ENCODE results near the gene NCK1. TPM values are rescaled to one million over a fixed set of nuclear protein-coding genes. Genes with fewer than 3 reads are reported as not detected.

NCK1 gene
- total RNA-seq, 1 donor from 2014 or later = 43.7 TPM

- Histone ChIP-seq H3K4me2 (ENCODE audit: low read length) (no peak overlapping the region), H3K4me1 (ENCODE audit: insufficient read depth, low read length) (no peaks in the 10 kb centered on the region), H3K9me3 (ENCODE audit: insufficient read depth, low read depth, low read length) (no peaks in the 10 kb centered on the region), H3K79me2 (ENCODE audit: insufficient read depth, low read length) (peaks cover 33% of the 10 kb centered on the region), H3K27ac (ENCODE audit: low read depth, low read length) (no peak overlapping the region), H2AFZ (ENCODE audit: low read depth, low read length) (no peak overlapping the region), H3K9ac (ENCODE audit: low read length) (no peak overlapping the region), H3K4me3 (ENCODE audit: insufficient read depth, low read depth, low read length) (no peak overlapping the region), H3K36me3 (ENCODE audit: insufficient read depth, low read length) (peaks cover 5% of the 10 kb centered on the region), H4K20me1 (ENCODE audit: insufficient read depth, low read length) (peaks cover 23% of the 10 kb centered on the region), H3K27me3 (ENCODE audit: insufficient read depth, low read length) (no peaks in the 10 kb centered on the region)
- Mint-ChIP-seq H3K27ac (ENCODE audit: unreplicated experiment) (no peak overlapping the region), H3K36me3 (ENCODE audit: low read depth, unreplicated experiment) (peaks cover 3% of the 10 kb centered on the region), H3K4me1 (ENCODE audit: low read depth, unreplicated experiment) (peaks cover 4% of the 10 kb centered on the region), H3K4me3 (ENCODE audit: unreplicated experiment) (no peak overlapping the region), H3K9me3 (ENCODE audit: unreplicated experiment) (peaks cover 3% of the 10 kb centered on the region), H3K27me3 (ENCODE audit: low read depth, unreplicated experiment) (no peaks in the 10 kb centered on the region)
- TF ChIP-seq CTCF (IDR thresholded peaks at IDR 0.05; ENCODE audit: insufficient read depth, low read depth, low read length) = no peak
- no peak for TF ChIP-seq EZH2 (IDR thresholded peaks at IDR 0.05; ENCODE audit: insufficient read depth, low read length)
- DNase-seq (ENCODE audit: low read depth) (no peak), FAIRE-seq (no peak)
Measured at GRCh38 chr3:136925425-136926190, 63.6 kb downstream of the NCK1 start.

GRCh38 chr3:136928240-136928639 lies 66.2 kb downstream of the NCK1 start:
- Histone ChIP-seq H3K9ac (ENCODE audit: low read length) (no peak overlapping the region), H4K20me1 (ENCODE audit: insufficient read depth, low read length) (peaks cover 22% of the 10 kb centered on the region), H3K4me1 (ENCODE audit: insufficient read depth, low read length) (no peaks in the 10 kb centered on the region), H3K79me2 (ENCODE audit: insufficient read depth, low read length) (peaks cover 24% of the 10 kb centered on the region), H2AFZ (ENCODE audit: low read depth, low read length) (no peak overlapping the region), H3K27ac (ENCODE audit: low read depth, low read length) (no peak overlapping the region), H3K9me3 (ENCODE audit: insufficient read depth, low read depth, low read length) (no peaks in the 10 kb centered on the region), H3K4me3 (ENCODE audit: insufficient read depth, low read depth, low read length) (no peak overlapping the region), H3K4me2 (ENCODE audit: low read length) (no peak overlapping the region), H3K36me3 (ENCODE audit: insufficient read depth, low read length) (peaks cover 5% of the 10 kb centered on the region), H3K27me3 (ENCODE audit: insufficient read depth, low read length) (no peaks in the 10 kb centered on the region)
- Mint-ChIP-seq H3K4me3 (ENCODE audit: unreplicated experiment) (no peak overlapping the region), H3K27me3 (ENCODE audit: low read depth, unreplicated experiment) (no peaks in the 10 kb centered on the region), H3K9me3 (ENCODE audit: unreplicated experiment) (no peaks in the 10 kb centered on the region), H3K27ac (ENCODE audit: unreplicated experiment) (no peak overlapping the region), H3K4me1 (ENCODE audit: low read depth, unreplicated experiment) (peaks cover 7% of the 10 kb centered on the region), H3K36me3 (ENCODE audit: low read depth, unreplicated experiment) (peaks cover 4% of the 10 kb centered on the region)
- no peak for FAIRE-seq
- no peak for DNase-seq (ENCODE audit: low read depth)
- no peak for TF ChIP-seq EZH2 (IDR thresholded peaks at IDR 0.05; ENCODE audit: insufficient read depth, low read length)
- no peak for TF ChIP-seq CTCF (IDR thresholded peaks at IDR 0.05; ENCODE audit: insufficient read depth, low read depth, low read length)
